H1 (cell line): ENCODE results near the gene USP24. TPM values are rescaled to one million over a fixed set of nuclear protein-coding genes. Genes with fewer than 3 reads are reported as not detected.

ENCODE experiments used
- CTCF ChIA-PET: fragments of 300-600 bp; sonication (Branson Sonifier 250); formaldehyde crosslinking; loops from one replicate; lab custom pipeline; 2021; ENCODE audit not compliant: partially characterized antibody; lab: Charles Lee
- POLR2A ChIA-PET: fragments of 300-600 bp; sonication (Branson Sonifier 250); formaldehyde crosslinking; loops from one replicate; lab custom pipeline; 2021; ENCODE audit warnings: inconsistent platforms; ENCODE audit not compliant: partially characterized antibody; lab: Charles Lee
- DNase-seq, 2 experiments: peaks; one replicate each; pipeline versions ENCODE4 v3.0.0 to v3.0.0-alpha.2; 2010 to 2022; ENCODE audit warnings: low spot score in 2 of 2, low read depth in 1 of 2, mixed read lengths in 1 of 2
- FAIRE-seq: peaks from 2 replicates; lab custom pipeline; 2011; peaks lifted over from hg19 to GRCh38; lab: Jason Lieb, UNC
- H2AFZ ChIP-seq: 2 replicates; pipeline ENCODE4 v1.8.1; 2012; ENCODE audit warnings: low read length, inconsistent platforms
- H2AK5ac ChIP-seq: 2 replicates; pipeline ENCODE4 v1.6.1; 2013; ENCODE audit warnings: low read depth, low read length
- H2BK120ac ChIP-seq: replicated peaks from 2 replicates; pipeline ENCODE3; 2013; ENCODE audit warnings: low read depth, low read length, inconsistent platforms
- H2BK12ac ChIP-seq: 2 replicates; pipeline ENCODE4 v1.6.1; 2013; ENCODE audit warnings: low read depth, low read length
- H2BK15ac ChIP-seq: 2 replicates; pipeline ENCODE4 v1.6.1; 2013; ENCODE audit warnings: low read length
- H2BK20ac ChIP-seq: 2 replicates; pipeline ENCODE4 v1.6.1; 2013; ENCODE audit warnings: low read length
- H2BK5ac ChIP-seq: 2 replicates; pipeline ENCODE4 v1.6.1; 2013; ENCODE audit warnings: low read depth, low read length
- H3K14ac ChIP-seq: 2 replicates; pipeline ENCODE4 v1.6.1; 2013; ENCODE audit warnings: inconsistent platforms; ENCODE audit not compliant: insufficient read length
- H3K18ac ChIP-seq: 2 replicates; pipeline ENCODE4 v1.6.1; 2013; ENCODE audit warnings: low read length; ENCODE audit errors: extremely low read depth
- H3K23ac ChIP-seq: 2 replicates; pipeline ENCODE4 v1.6.1; 2013; ENCODE audit warnings: inconsistent platforms; ENCODE audit not compliant: insufficient read length
- H3K23me2 ChIP-seq: 2 replicates; pipeline ENCODE4 v1.6.1; 2013; ENCODE audit warnings: low read depth, low read length
- H3K27ac ChIP-seq: 2 replicates; pipeline ENCODE4 v1.6.1; 2011; ENCODE audit warnings: low read depth, low read length, inconsistent platforms
- H3K27me3 ChIP-seq, 4 experiments: replicated peaks in 1 of 4; 1 replicate in 1 of 4; 2 replicates in 3 of 4; pipeline versions ENCODE4 v1.6.1 to v1.8.1; 2011 to 2013; ENCODE audit warnings: low read length in 3 of 4, mild to moderate bottlenecking in 3 of 4, inconsistent platforms in 2 of 4, mixed read lengths in 2 of 4, moderate library complexity in 1 of 4; ENCODE audit not compliant: control insufficient read depth in 3 of 4, insufficient read depth in 3 of 4; ENCODE audit errors: extremely low read depth in 1 of 4
- H3K36me3 ChIP-seq, 4 experiments: 2 replicates each; pipeline versions ENCODE4 v1.6.1 to v1.8.1; 2011 to 2013; ENCODE audit warnings: mild to moderate bottlenecking in 4 of 4, low read length in 3 of 4, moderate library complexity in 2 of 4, control low read depth in 1 of 4, inconsistent platforms in 1 of 4; ENCODE audit not compliant: insufficient read depth in 4 of 4, control insufficient read depth in 2 of 4
- H3K4ac ChIP-seq: replicated peaks from 2 replicates; pipeline ENCODE3; 2013; ENCODE audit warnings: low read length, low read depth, mixed read lengths, inconsistent platforms; ENCODE audit not compliant: insufficient read length
- H3K4me1 ChIP-seq, 4 experiments: replicated peaks in 1 of 4; 1 replicate in 1 of 4; 2 replicates in 3 of 4; pipeline versions ENCODE4 v1.6.1 to v1.8.1; 2011 to 2013; ENCODE audit warnings: low read length in 3 of 4, inconsistent platforms in 2 of 4, mixed read lengths in 1 of 4; ENCODE audit not compliant: insufficient read depth in 4 of 4, control insufficient read depth in 3 of 4
- H3K4me2 ChIP-seq, 2 experiments: 2 replicates each; pipeline versions ENCODE4 v1.6.1 to v1.8.1; 2011 to 2013; ENCODE audit warnings: low read depth in 2 of 2, low read length in 2 of 2, control low read depth in 1 of 2, inconsistent platforms in 1 of 2, mild to moderate bottlenecking in 1 of 2; ENCODE audit not compliant: insufficient read depth in 1 of 2
- H3K4me3 ChIP-seq, 4 experiments: fragments of 200-600, 300-600 bp in 1 of 4; sonication (generic), shearing (Covaris generic), sonication (Bioruptor Twin) in 1 of 4; 2 replicates each; pipeline versions ENCODE4 v1.5.1 to v1.8.1; 2011 to 2016; ENCODE audit warnings: low read length in 4 of 4, low read depth in 3 of 4, control low read depth in 2 of 4, inconsistent platforms in 2 of 4, mild to moderate bottlenecking in 2 of 4, mixed read lengths in 1 of 4, moderate library complexity in 1 of 4; ENCODE audit not compliant: insufficient read depth in 2 of 4; ENCODE audit errors: extremely low read depth in 1 of 4
- H3K56ac ChIP-seq: replicated peaks from 2 replicates; pipeline ENCODE3; 2013; ENCODE audit warnings: low read depth, mild to moderate bottlenecking, mixed read lengths, low read length, inconsistent platforms; ENCODE audit not compliant: insufficient read length
- H3K79me1 ChIP-seq: 2 replicates; pipeline ENCODE4 v1.6.1; 2013; ENCODE audit warnings: low read depth, low read length, control low read depth
- H3K79me2 ChIP-seq, 2 experiments: 2 replicates each; pipeline versions ENCODE4 v1.6.1 to v1.8.1; 2012 to 2013; ENCODE audit warnings: low read length in 2 of 2, mild to moderate bottlenecking in 2 of 2, inconsistent platforms in 1 of 2; ENCODE audit not compliant: insufficient read depth in 2 of 2, control insufficient read depth in 1 of 2
- H3K9ac ChIP-seq, 4 experiments: replicated peaks in 1 of 4; 1 replicate in 1 of 4; 2 replicates in 3 of 4; pipeline versions ENCODE4 v1.6.1 to v1.8.1; 2011 to 2013; ENCODE audit warnings: low read depth in 3 of 4, low read length in 3 of 4, control low read depth in 2 of 4, mild to moderate bottlenecking in 2 of 4, moderate library complexity in 2 of 4, inconsistent platforms in 1 of 4; ENCODE audit errors: extremely low read depth in 1 of 4
- H3K9me3 ChIP-seq, 2 experiments: 2 replicates each; pipeline versions ENCODE4 v1.6.1 to v1.8.1; 2012 to 2013; ENCODE audit warnings: mild to moderate bottlenecking in 2 of 2, moderate library complexity in 2 of 2, control low read depth in 1 of 2, inconsistent platforms in 1 of 2, low read depth in 1 of 2, low read length in 1 of 2, mixed read lengths in 1 of 2; ENCODE audit not compliant: insufficient read depth in 2 of 2
- H4K20me1 ChIP-seq, 2 experiments: replicated peaks in 1 of 2; 2 replicates each; pipeline versions ENCODE3 to v1.8.1; 2011 to 2013; ENCODE audit warnings: inconsistent platforms in 2 of 2, low read length in 2 of 2, mild to moderate bottlenecking in 1 of 2; ENCODE audit not compliant: insufficient read depth in 2 of 2, control insufficient read depth in 1 of 2
- H4K5ac ChIP-seq: 2 replicates; pipeline ENCODE4 v1.6.1; 2013; ENCODE audit warnings: low read length, low read depth, mixed read lengths, inconsistent platforms; ENCODE audit not compliant: insufficient read length
- H4K8ac ChIP-seq: 2 replicates; pipeline ENCODE4 v1.8.0; 2013; ENCODE audit warnings: mild to moderate bottlenecking, moderate library complexity, low read length, inconsistent platforms; ENCODE audit not compliant: insufficient read depth; ENCODE audit errors: extremely low read depth
- H4K91ac ChIP-seq: replicated peaks from 2 replicates; pipeline ENCODE3; 2013; ENCODE audit warnings: low read length, mixed read lengths, inconsistent platforms; ENCODE audit not compliant: insufficient read length
- ASH2L ChIP-seq: fragments of 200-600, 300-600 bp; sonication (generic); IDR thresholded peaks from one replicate; pipeline ENCODE4 v1.7.1; 2017; ENCODE audit warnings: low read length
- CBX5 ChIP-seq: fragments of 300-800, 300-1000 bp; sonication (generic); IDR thresholded peaks from 2 replicates; pipeline ENCODE4 v1.7.1; 2016; ENCODE audit warnings: antibody characterized with exemption, low read length, low read depth
- MAFK ChIP-seq: IDR thresholded peaks from 2 replicates; pipeline ENCODE4 v1.6.1; 2012; ENCODE audit warnings: low read depth, mild to moderate bottlenecking, improper control_type of control experiment, low read length
- WGBS, 2 experiments: shearing (Covaris generic) in 1 of 2; methylation state at CpG; one replicate each; pipeline versions ENCODE4 v1.1.6 to v1.1.7; 2013 to 2015; ENCODE audit warnings: low lambda C conversion rate in 2 of 2, mixed read lengths in 2 of 2, inconsistent platforms in 1 of 2, low coverage in 1 of 2, missing lambda C conversion rate in 1 of 2; ENCODE audit not compliant: insufficient replicate concordance in 2 of 2, insufficient coverage in 1 of 2, insufficient read length in 1 of 2; ENCODE audit errors: extremely low coverage in 1 of 2, missing lambda C conversion rate in 1 of 2; 5-methylcytosine and 5-hydroxymethylcytosine counted together
- polyA plus RNA-seq, 7 experiments: library from polyadenylated mRNA; depleted of rRNA in 3 of 7; stranded (reverse) in 5 of 7; unstranded in 2 of 7; fragments of >200 nt in 5 of 7; fragments of 200-250 nt in 2 of 7; gene quantifications; 1 replicate in 5 of 7; 2 replicates in 1 of 7; 4 replicates in 1 of 7; pipeline versions ENCODE4 v1.2.1 to v1.2.3, GENCODE V29; 2011 to 2013; ENCODE audit warnings: missing spikeins in 2 of 7, mixed read lengths in 2 of 7
- total RNA-seq: library from RNA; stranded (reverse); fragmentation: NEBNext Ultra II Directional; extraction: Animal tissue kit (Norgen Biotek cat#: 25700); gene quantifications from 2 replicates; pipeline ENCODE4 v1.2.1, GENCODE V29; 2021

The USP24 gene
- total and polyA plus RNA-seq, 2 of the 8 experiments (the other 6 are each of a cell fraction or from before 2014, with no cell fraction given), result 11.1 to 34.6 TPM

DNA sequence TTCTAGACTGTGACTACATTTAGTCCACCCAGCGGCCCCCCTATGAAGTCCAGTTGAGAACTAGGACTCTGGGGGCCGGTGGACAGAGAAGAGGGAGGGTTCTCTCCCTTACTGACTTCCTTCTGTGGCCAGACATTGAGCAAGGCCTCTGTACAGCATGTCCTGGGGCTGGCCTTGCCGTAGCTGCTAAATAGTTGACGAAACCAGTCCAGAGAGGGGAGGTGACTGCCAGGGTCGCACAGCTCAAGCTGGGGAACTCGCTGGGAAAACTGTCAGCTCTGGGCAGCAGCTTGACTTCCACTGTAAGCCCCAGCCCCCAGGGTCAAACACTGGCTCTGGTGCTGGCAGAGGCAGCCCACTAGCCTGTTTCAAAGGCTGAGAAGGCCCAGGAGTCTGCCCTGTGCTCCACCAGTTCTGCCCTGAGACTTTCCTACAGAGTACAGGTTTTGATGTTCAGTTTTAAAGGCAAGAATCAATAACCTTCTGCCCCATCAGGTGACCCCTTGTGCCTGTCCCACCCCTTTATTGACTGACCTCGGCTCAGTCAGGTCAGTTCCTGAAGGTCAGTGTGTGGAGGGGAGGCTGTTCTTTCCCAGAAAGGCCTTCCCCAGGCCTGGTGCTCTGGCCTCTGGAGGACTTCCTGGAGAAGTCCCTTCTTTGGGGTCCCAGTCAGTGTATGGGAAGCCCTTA is 161.8 kb downstream of the USP24 start:
- H3K27me3 ChIP-seq, result no peaks in the 10 kb centered on the region
- no peaks in the 10 kb centered on the region for H3K9me3 ChIP-seq
- no peak overlapping the region for H3K23ac ChIP-seq
- H4K20me1 ChIP-seq, result peaks cover 0 to 16% of the 10 kb centered on the region in 2 experiments
- no peak overlapping the region for H3K4ac ChIP-seq
- no peaks in the 10 kb centered on the region for H3K23me2 ChIP-seq
- H2AK5ac ChIP-seq, result no peak overlapping the region
- no peak overlapping the region for H2BK5ac ChIP-seq
- FAIRE-seq (no peak), DNase-seq (no peak)
- no peak overlapping the region for H3K27ac ChIP-seq
- 0 out of 2 replicates have a peak, but pooled peaks cover 2% of the 10 kb centered on the region for H3K79me1 ChIP-seq
- no peak overlapping the region for H3K4me3 ChIP-seq
- H4K8ac ChIP-seq, result no peak overlapping the region
- POLR2A ChIA-PET, result no interaction called here
- H3K9ac ChIP-seq, result no peak overlapping the region
- WGBS, 2 experiments, result 56% methylated on average over 7 of the region's 7 CpGs; no CpG with 5 or more reads in 1 of the 2 experiments
- no peak overlapping the region for H2AFZ ChIP-seq
- peaks cover 0 to 13% (median 2%) of the 10 kb centered on the region in 4 experiments; a peak in 5 of 8 replicates for H3K36me3 ChIP-seq
- no peaks in the 10 kb centered on the region for H3K4me1 ChIP-seq
- CTCF ChIA-PET, result interaction anchor here (2.1 to 2.2 kb wide), 2 partner anchors 10 to 17 kb away, joined by 5 to 11 read pairs; no protein-coding TSS in a partner anchor
- H4K91ac ChIP-seq, result no peak overlapping the region
- no peak overlapping the region for H2BK120ac ChIP-seq
- H4K5ac ChIP-seq, result no peak overlapping the region
- no peak overlapping the region for H2BK12ac ChIP-seq
- TF ChIP-seq CBX5 (no peak), MAFK (no peak), ASH2L (no peak)
- no peak overlapping the region for H2BK20ac ChIP-seq
- H3K18ac ChIP-seq, result no peak overlapping the region
- no peak overlapping the region for H2BK15ac ChIP-seq
- H3K14ac ChIP-seq, result no peak overlapping the region
- H3K4me2 ChIP-seq, result no peak overlapping the region
- no peak overlapping the region for H3K56ac ChIP-seq
- H3K79me2 ChIP-seq, result no peaks in the 10 kb centered on the region
